ENCODE data around the gene PDSS2.
"Not testable (repeated sequence)": the region's sequence is repeated elsewhere in the genome, so short reads cannot be mapped to it uniquely, and the experiment has no call there.

Gene PDSS2

GRCh38 chr6:107207251-107207873 lies 252.0 kb downstream of the PDSS2 start:
- no peak for DNase-seq

- no peak for DNase-seq
These were observed 254.0 kb downstream of the PDSS2 start for GRCh38 chr6:107205058-107205998.

- no peak for DNase-seq
These were observed 256.4 kb downstream of the PDSS2 start for GRCh38 chr6:107202876-107203468.

- no peak for DNase-seq
These were observed 260.5 kb downstream of the PDSS2 start for GRCh38 chr6:107198631-107199416.

GRCh38 chr6:107196152-107196551 lies 263.2 kb downstream of the PDSS2 start:
- no peak for DNase-seq

GRCh38 chr6:107194723-107195122 lies 264.6 kb downstream of the PDSS2 start:
- not testable (repeated sequence) for DNase-seq

GRCh38 chr6:107192830-107193229 lies 266.5 kb downstream of the PDSS2 start:
- DNase-seq, result no peak

- no peak for DNase-seq
These were observed 271.7 kb downstream of the PDSS2 start for GRCh38 chr6:107187630-107188029.

- no peak for DNase-seq
These were observed 273.3 kb downstream of the PDSS2 start for GRCh38 chr6:107186047-107186446.

- no peak for DNase-seq
These were observed 273.9 kb downstream of the PDSS2 start for GRCh38 chr6:107185391-107185970.

- DNase-seq, result no peak
These were observed 274.9 kb downstream of the PDSS2 start for GRCh38 chr6:107184435-107184834.

- DNase-seq, result no peak
These were observed 279.3 kb downstream of the PDSS2 start for GRCh38 chr6:107180099-107180498.

GRCh38 chr6:107179004-107179403 lies 280.4 kb downstream of the PDSS2 start:
- no peak for DNase-seq

- DNase-seq, result no peak
These were observed 285.6 kb downstream of the PDSS2 start for GRCh38 chr6:107173779-107174178.

GRCh38 chr6:107171513-107171912 lies 287.9 kb downstream of the PDSS2 start:
- no peak for DNase-seq

- not testable (repeated sequence) for DNase-seq
These were observed 295.1 kb downstream of the PDSS2 start for GRCh38 chr6:107164299-107164698.

- DNase-seq, result no peak
These were observed 297.8 kb downstream of the PDSS2 start for GRCh38 chr6:107161521-107161920.

GRCh38 chr6:107156617-107157016 lies 302.7 kb downstream of the PDSS2 start:
- no peak for DNase-seq

- DNase-seq, result no peak
These were observed 304.6 kb downstream of the PDSS2 start for GRCh38 chr6:107154801-107155160.

- no peak for DNase-seq
These were observed 305.1 kb downstream of the PDSS2 start for GRCh38 chr6:107154131-107154800.

- no peak for DNase-seq
These were observed 306.5 kb downstream of the PDSS2 start for GRCh38 chr6:107152638-107153430.

Measured in inflammatory macrophage treated with lipopolysaccharide for 4 hours (primary cell).